ENCODE measurements around the gene TSHZ2. TPM values are rescaled to one million over a fixed set of nuclear protein-coding genes. Genes with fewer than 3 reads are reported as not detected.
"Not testable (repeated sequence)": the region's sequence is repeated elsewhere in the genome, so short reads cannot be mapped to it uniquely, and the experiment has no call there.

The TSHZ2 gene
- total RNA-seq, 3 donors from 2014 or later: 31.7 to 106 (median 59.6) TPM

- intact Hi-C loops (cut with DNase I; ENCODE audit: low total_unique reads): no loop called here
- TF ChIP-seq, protein P1, sequence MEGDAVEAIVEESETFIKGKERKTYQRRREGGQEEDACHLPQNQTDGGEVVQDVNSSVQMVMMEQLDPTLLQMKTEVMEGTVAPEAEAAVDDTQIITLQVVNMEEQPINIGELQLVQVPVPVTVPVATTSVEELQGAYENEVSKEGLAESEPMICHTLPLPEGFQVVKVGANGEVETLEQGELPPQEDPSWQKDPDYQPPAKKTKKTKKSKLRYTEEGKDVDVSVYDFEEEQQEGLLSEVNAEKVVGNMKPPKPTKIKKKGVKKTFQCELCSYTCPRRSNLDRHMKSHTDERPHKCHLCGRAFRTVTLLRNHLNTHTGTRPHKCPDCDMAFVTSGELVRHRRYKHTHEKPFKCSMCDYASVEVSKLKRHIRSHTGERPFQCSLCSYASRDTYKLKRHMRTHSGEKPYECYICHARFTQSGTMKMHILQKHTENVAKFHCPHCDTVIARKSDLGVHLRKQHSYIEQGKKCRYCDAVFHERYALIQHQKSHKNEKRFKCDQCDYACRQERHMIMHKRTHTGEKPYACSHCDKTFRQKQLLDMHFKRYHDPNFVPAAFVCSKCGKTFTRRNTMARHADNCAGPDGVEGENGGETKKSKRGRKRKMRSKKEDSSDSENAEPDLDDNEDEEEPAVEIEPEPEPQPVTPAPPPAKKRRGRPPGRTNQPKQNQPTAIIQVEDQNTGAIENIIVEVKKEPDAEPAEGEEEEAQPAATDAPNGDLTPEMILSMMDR (IDR thresholded peaks at IDR 0.05): no peak
- TF ChIP-seq POLR2AphosphoS5 (IDR thresholded peaks at IDR 0.05) (no peak), POLR2A (IDR thresholded peaks at IDR 0.05) (no peak)
- Histone ChIP-seq H3K4me1 (no peaks in the 10 kb centered on the region), H3K36me3 (no peaks in the 10 kb centered on the region), H3K27ac (no peak overlapping the region), H3K27me3 (no peaks in the 10 kb centered on the region), H3K9me3 (peaks cover 5 to 8% of the 10 kb centered on the region in 2 donors), H3K4me3 (no peak overlapping the region)
- no peak for DNase-seq (ENCODE audit: low spot score in 2 of 2)
Observed at GRCh38 chr20:53500651-53501050, 528.5 kb downstream of the TSHZ2 start.

GRCh38 chr20:53502820-53503219, 530.7 kb downstream of the TSHZ2 start:
- Histone ChIP-seq H3K9me3 (no peaks in the 10 kb centered on the region), H3K27ac (no peak overlapping the region), H3K4me3 (no peak overlapping the region), H3K27me3 (no peaks in the 10 kb centered on the region), H3K36me3 (no peaks in the 10 kb centered on the region), H3K4me1 (no peaks in the 10 kb centered on the region)
- no peak for TF ChIP-seq POLR2A (IDR thresholded peaks at IDR 0.05)
- TF ChIP-seq, protein P1 (IDR thresholded peaks at IDR 0.05): no peak
- TF ChIP-seq POLR2AphosphoS5 (IDR thresholded peaks at IDR 0.05): no peak
- intact Hi-C loops (cut with DNase I; ENCODE audit: low total_unique reads): no loop called here
- no peak for DNase-seq (ENCODE audit: low spot score in 2 of 2)

DNA sequence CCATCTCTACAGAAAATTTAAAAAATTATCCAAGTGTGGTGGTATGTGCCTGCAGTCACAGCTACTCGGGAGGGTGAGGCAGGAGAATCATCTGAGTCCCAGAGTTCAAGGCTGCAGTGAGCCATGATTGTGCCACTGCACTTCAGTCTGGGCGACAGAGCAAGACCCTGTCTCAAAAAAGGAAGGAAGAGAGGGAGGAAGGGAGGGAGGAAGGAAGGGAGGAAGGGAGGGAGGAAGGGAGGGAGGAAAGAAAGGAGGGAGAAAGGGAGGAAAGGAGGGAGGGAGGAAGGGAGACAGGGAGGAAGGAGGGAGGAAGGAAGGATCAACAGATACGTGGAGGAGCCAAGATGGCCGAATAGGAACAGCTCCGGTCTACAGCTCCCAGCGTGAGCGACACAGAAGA, 531.4 kb downstream of the TSHZ2 start:
- Histone ChIP-seq H3K27me3 (no peaks in the 10 kb centered on the region), H3K9me3 (no peaks in the 10 kb centered on the region), H3K4me3 (no peak overlapping the region), H3K4me1 (no peaks in the 10 kb centered on the region), H3K36me3 (no peaks in the 10 kb centered on the region), H3K27ac (no peak overlapping the region)
- DNase-seq (ENCODE audit: low spot score in 2 of 2): no peak
- intact Hi-C loops (cut with DNase I; ENCODE audit: low total_unique reads): no loop called here
- TF ChIP-seq, protein P1 (IDR thresholded peaks at IDR 0.05): no peak
- TF ChIP-seq POLR2A (IDR thresholded peaks at IDR 0.05): no peak
- TF ChIP-seq POLR2AphosphoS5 (IDR thresholded peaks at IDR 0.05): no peak

- H3K27ac ChIP-seq; intact Hi-C loops (cut with DNase I; ENCODE audit: low total_unique reads); H3K4me1 ChIP-seq; H3K9me3 ChIP-seq; DNase-seq (ENCODE audit: low spot score in 2 of 2); H3K4me3 ChIP-seq; H3K36me3 ChIP-seq; H3K27me3 ChIP-seq: not testable (repeated sequence)
Observed at GRCh38 chr20:53504106-53504505, 531.9 kb downstream of the TSHZ2 start.

- Histone ChIP-seq H3K9me3 (peaks cover 3 to 7% of the 10 kb centered on the region in 2 donors), H3K27me3 (no peaks in the 10 kb centered on the region), H3K27ac (no peak overlapping the region), H3K4me3 (no peak overlapping the region), H3K36me3 (no peaks in the 10 kb centered on the region), H3K4me1 (no peaks in the 10 kb centered on the region)
- DNase-seq (ENCODE audit: low spot score in 2 of 2): no peak
- TF ChIP-seq, protein P1 (IDR thresholded peaks at IDR 0.05): no peak
- TF ChIP-seq POLR2A (IDR thresholded peaks at IDR 0.05) (no peak), POLR2AphosphoS5 (IDR thresholded peaks at IDR 0.05) (no peak)
- intact Hi-C loops (cut with DNase I; ENCODE audit: low total_unique reads): no loop called here
Observed at GRCh38 chr20:53510262-53510661, 538.1 kb downstream of the TSHZ2 start.

GRCh38 chr20:53510704-53511103, 538.5 kb downstream of the TSHZ2 start:
- DNase-seq (ENCODE audit: low spot score in 2 of 2): no peak
- no peaks in the 10 kb centered on the region for H3K4me1 ChIP-seq
- no peak overlapping the region for H3K27ac ChIP-seq
- no peaks in the 10 kb centered on the region for H3K27me3 ChIP-seq
- intact Hi-C loops (cut with DNase I; ENCODE audit: low total_unique reads): no loop called here
- H3K36me3 ChIP-seq: no peaks in the 10 kb centered on the region
- H3K4me3 ChIP-seq: no peak overlapping the region
- no peak for TF ChIP-seq POLR2A (IDR thresholded peaks at IDR 0.05)
- TF ChIP-seq POLR2AphosphoS5 (IDR thresholded peaks at IDR 0.05): no peak
- TF ChIP-seq, protein P1 (IDR thresholded peaks at IDR 0.05): no peak
- peaks cover 3 to 7% of the 10 kb centered on the region in 2 donors for H3K9me3 ChIP-seq

Measured in breast epithelium (tissue), 4 donors.